GM18951 (cell line): Measurements from ENCODE around the gene IP6K2.

Experiments used
- POLR2A ChIP-seq: IDR thresholded peaks from 4 replicates; pipeline ENCODE4 v1.6.1; 2011; ENCODE audit warnings: mild to moderate bottlenecking; ENCODE audit not compliant: insufficient read length, insufficient read depth; ENCODE audit errors: extremely low read depth
- in situ Hi-C: fragments of 300-500 bp; cut with MboI; formaldehyde crosslinking; loops from one replicate; pipeline ENCODE4 v1.12.0; 2022; ENCODE audit warnings: low sequenced_read_pairs, mixed read lengths, inconsistent platforms; ENCODE audit not compliant: unreplicated experiment

Gene IP6K2

GRCh38 chr3:48711727-48712126, 5.3 kb downstream of the IP6K2 start:
- in situ Hi-C loops: no loop called here
- no peak for TF ChIP-seq POLR2A

- TF ChIP-seq POLR2A: no peak
- in situ Hi-C loops: no loop called here
These were observed 8.0 kb downstream of the IP6K2 start for GRCh38 chr3:48709051-48709461.

GRCh38 chr3:48708481-48708889, 8.5 kb downstream of the IP6K2 start:
- in situ Hi-C loops: no loop called here
- no peak for TF ChIP-seq POLR2A

- no peak for TF ChIP-seq POLR2A
- in situ Hi-C loops: no loop called here
These were observed 9.9 kb downstream of the IP6K2 start for GRCh38 chr3:48707157-48707556.

GRCh38 chr3:48702320-48702920, 14.6 kb downstream of the IP6K2 start:
- in situ Hi-C loops: no loop called here
- TF ChIP-seq POLR2A: no peak

- no peak for TF ChIP-seq POLR2A
- in situ Hi-C loops: no loop called here
These were observed 16.2 kb downstream of the IP6K2 start for GRCh38 chr3:48700731-48701405.

- in situ Hi-C loops: no loop called here
These were observed 18.1 kb downstream of the IP6K2 start for GRCh38 chr3:48698891-48699290.

GRCh38 chr3:48697952-48698351, 19.1 kb downstream of the IP6K2 start:
- no peak for TF ChIP-seq POLR2A
- in situ Hi-C loops: no loop called here

More at GRCh38 chr3:48698891-48699290, 18.1 kb downstream of the IP6K2 start:
- TF ChIP-seq POLR2A: no peak

- in situ Hi-C loops: no loop called here
These were observed 20.4 kb downstream of the IP6K2 start for GRCh38 chr3:48696601-48697000.

GRCh38 chr3:48696156-48696555, 20.9 kb downstream of the IP6K2 start:
- TF ChIP-seq POLR2A: no peak
- in situ Hi-C loops: no loop called here

More at GRCh38 chr3:48696601-48697000, 20.4 kb downstream of the IP6K2 start:
- TF ChIP-seq POLR2A: no peak

GRCh38 chr3:48695393-48695753, 21.6 kb downstream of the IP6K2 start:
- in situ Hi-C loops: no loop called here

GRCh38 chr3:48694610-48695392, 22.2 kb downstream of the IP6K2 start:
- TF ChIP-seq POLR2A: no peak
- in situ Hi-C loops: no loop called here

More at GRCh38 chr3:48695393-48695753, 21.6 kb downstream of the IP6K2 start:
- no peak for TF ChIP-seq POLR2A

GRCh38 chr3:48693826-48694225, 23.2 kb downstream of the IP6K2 start:
- in situ Hi-C loops: no loop called here
- no peak for TF ChIP-seq POLR2A

- in situ Hi-C loops: no loop called here
- TF ChIP-seq POLR2A: no peak
These were observed 24.5 kb downstream of the IP6K2 start for GRCh38 chr3:48692551-48692950.

GRCh38 chr3:48690846-48691458, 26.1 kb downstream of the IP6K2 start:
- in situ Hi-C loops: no loop called here
- no peak for TF ChIP-seq POLR2A
